Stimulated activated CD8-positive, alpha-beta memory T cell treated with anti-CD3 and anti-CD28 coated beads, Interleukin-12 subunit alpha, Interleukin-12 subunit beta, amount 100 ng/mL, for 24 hours (primary cell): Measurements from ENCODE around the gene MCM9.
"Not testable (repeated sequence)": the region's sequence is repeated elsewhere in the genome, so short reads cannot be mapped to it uniquely, and the experiment has no call there.

ENCODE experiments used
- DNase-seq: peaks from one replicate; pipeline ENCODE4 v3.0.0-alpha.2; 2020; ENCODE audit errors: extremely low read depth

MCM9 gene

GRCh38 chr6:118893807-118894424 lies 41.0 kb downstream of the MCM9 start, which contains the start of gene ASF1A:
Gene ASF1A, plus strand, starts transcription at chr6:118894152. Its CDS starts 262 bp downstream, at chr6:118894414.
- peak; percentile 81 for DNase-seq

DNA sequence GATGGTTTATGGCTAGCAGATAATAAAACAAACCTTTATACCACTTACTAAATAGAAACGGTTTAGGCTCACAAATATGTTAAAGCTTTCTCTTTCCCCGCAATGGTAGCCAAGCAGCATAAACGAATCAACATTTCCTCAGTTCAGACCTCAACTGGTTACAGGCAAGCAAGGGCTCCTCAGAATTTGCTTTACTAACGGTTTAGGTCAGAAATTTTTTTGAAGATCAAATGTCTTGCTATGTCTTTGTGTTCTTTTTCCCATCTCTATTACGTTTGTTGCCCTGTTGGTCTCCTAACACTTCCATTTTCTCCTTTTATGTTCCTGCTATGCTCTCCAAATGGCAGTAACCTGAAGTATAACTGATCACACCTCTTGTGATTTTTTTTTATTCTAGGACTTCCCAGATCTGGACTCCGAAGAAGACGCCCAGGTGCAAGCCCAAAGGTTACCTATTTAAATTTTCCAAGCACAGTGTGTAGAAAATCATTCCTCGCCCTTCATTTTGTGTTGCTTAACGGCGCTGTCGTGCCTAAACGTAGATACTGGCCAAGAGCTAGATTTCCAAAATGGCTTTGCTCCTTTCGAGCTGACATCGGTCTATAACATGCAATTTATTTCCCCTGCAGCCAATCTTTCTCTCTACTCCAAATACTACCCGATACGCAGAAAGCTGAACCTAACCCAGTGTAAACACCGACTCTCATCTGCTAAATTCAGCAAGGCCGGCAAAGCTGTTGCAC lies 41.7 kb downstream of the MCM9 start:
- DNase-seq = no peak

GRCh38 chr6:118892355-118892991 lies 42.5 kb downstream of the MCM9 start:
- no peak for DNase-seq

DNA sequence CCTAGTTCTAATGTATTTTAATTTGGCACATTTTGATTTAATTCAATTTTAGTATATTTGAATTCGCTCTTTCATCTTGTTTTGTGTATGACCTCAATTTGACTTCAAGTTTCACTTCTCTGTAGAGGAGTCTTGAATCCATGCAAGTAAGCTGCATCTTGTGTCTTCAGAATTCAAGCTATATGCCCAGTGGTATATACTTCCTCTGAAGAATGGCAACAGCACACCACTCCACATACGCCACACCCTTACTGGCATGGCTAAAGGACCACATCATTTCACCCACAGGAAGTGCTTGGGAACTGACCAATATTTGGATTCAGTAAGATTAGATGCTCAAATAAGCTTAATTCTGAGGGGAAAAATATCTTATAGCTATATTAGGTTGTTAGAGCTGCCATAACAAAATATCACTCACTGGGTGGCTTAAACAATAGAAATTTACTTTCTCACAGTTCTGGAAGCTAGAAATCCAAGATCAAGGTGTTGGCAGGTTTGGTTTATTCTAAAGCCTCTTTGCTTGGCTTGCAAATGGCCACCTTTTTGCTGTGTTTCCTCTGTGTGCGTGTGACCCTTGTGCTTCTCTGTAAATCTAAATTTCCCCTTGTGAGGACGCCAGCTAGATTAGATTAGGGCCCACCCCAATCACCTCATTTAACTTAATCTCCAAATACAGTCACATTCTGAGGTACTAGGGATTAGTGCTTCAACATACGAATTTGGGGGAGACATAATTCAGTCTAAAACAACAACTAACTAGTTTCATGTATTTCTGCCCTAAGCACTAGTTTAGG lies 43.8 kb downstream of the MCM9 start:
- DNase-seq = no peak

DNA sequence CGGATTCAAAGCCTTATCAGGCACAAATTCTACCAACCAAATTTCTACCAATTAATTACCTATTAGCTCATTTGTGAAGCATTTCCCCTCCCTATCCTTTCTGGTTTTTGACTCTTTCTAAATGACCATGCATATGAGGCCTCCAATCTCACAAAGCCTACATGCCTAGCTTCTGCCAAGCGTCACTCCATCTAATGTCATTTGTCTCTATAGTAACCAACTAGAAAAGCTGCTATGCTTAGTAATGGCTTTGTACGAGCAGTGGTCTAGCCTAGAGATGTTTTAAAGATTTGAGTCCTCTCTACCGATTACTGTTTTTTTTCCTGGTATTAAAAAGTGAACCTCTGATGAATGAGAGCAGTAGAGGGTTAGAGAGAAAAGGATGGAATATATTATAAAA lies 45.8 kb downstream of the MCM9 start:
- DNase-seq = no peak

- DNase-seq = no peak
Measured at GRCh38 chr6:118886641-118887040, 48.3 kb downstream of the MCM9 start.

- DNase-seq = no peak
Measured at GRCh38 chr6:118882314-118882905, 52.5 kb downstream of the MCM9 start.

DNA sequence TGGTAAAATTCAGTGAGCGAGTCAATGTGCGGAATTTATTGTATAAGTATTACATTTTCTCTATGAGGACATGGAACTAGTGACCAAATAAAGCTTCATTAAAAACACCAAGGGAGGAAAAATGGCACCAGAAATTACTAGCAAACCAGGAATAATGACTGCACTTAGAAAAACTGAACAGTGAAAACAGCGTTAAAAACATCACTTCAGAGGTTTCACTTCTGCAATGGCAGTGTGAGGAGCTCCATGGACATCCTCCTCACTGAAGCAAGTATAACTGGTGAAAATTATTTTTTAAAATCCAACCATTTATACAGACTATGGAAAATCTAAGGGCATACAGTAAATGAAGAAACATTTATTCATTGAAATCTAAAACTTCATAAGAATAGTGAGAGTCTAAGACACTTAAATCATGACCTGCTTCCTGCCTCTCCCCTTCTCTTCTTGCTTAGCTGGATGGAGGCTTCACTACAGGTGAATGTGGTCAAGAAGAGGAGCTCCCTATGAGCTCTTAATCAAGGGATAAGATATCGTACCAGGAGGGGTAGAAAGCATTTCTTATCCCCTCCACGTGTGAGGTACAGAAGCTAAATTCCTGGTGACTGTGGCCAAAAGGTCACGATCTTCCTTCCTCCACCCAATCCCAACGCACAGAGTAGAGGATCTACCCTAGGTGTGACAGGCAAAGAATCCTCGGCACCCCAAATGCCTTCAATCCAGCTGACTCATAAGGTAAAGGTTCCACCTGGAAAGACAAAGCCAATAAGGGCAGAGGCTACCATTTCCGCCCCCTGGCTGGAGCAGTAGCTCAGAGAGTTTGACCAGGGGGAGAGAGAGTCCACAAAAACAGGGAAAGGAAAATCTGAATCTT lies 53.3 kb downstream of the MCM9 start:
- no peak for DNase-seq

- no peak for DNase-seq
Measured at GRCh38 chr6:118877806-118878205, 57.2 kb downstream of the MCM9 start.

GRCh38 chr6:118876814-118877213 lies 58.1 kb downstream of the MCM9 start:
- DNase-seq = no peak

GRCh38 chr6:118876198-118876597 lies 58.8 kb downstream of the MCM9 start:
- no peak for DNase-seq

DNA sequence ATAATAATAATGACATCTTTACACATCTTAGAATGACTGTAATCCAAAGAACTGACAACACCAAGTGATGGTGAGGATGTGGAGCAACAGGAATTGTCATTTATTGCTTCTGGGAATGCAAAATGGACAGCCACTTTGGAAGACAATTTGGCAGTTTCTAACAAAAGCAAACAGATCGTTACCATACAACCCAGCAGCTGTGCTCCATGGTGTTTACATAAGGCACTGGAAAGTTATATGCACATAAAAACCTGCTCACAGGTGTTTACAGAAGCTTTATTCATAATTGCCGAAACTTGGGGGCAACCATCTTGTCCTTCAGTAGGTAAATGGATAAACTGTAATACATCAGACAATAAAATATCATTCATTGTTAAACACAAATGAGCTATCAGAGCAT lies 59.3 kb downstream of the MCM9 start:
- DNase-seq = no peak

GRCh38 chr6:118873239-118873638 lies 61.7 kb downstream of the MCM9 start:
- DNase-seq = no peak

DNA sequence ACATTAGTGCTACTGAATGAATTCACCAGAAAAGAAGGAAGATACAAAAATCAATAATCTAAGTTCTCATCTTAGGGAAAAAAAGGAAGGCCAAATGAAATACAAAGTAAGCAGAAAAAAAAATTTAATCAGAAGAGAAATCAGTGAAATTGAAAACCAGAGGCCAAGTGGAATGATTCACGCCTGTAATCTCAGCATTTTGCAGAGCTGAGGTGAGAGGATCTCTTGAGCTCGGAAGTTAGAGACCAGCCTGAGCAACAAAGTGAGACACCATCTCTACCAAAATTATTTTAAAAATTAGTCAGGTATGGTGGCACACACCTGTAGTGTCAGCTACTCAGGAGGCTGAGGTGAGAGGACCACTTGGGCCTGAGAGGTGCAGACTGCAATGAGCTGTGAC lies 62.2 kb downstream of the MCM9 start:
- no peak for DNase-seq

DNA sequence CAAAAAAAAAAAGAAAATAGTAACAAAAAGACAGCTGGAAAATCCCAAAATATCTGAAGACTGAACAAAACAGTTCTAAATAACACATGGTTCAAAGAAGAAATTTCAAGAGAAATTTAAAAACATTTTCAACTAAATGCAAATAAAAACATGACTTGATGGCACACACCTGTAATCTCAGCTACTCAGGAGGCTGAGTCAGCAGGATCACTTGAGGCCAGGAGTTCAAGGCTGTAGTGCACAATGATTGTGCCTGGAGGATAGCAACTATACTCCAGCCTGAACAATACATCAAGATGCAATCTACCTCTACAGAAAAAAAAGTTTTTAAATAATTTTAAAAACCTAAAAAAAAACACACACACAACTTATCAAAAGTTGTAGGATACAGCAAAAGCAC lies 62.6 kb downstream of the MCM9 start:
- no peak for DNase-seq

- DNase-seq = no peak
Measured at GRCh38 chr6:118871331-118871730, 63.6 kb downstream of the MCM9 start.

GRCh38 chr6:118869894-118870589 lies 64.9 kb downstream of the MCM9 start:
- no peak for DNase-seq

- no peak for DNase-seq
Measured at GRCh38 chr6:118869350-118869749, 65.6 kb downstream of the MCM9 start.

DNA sequence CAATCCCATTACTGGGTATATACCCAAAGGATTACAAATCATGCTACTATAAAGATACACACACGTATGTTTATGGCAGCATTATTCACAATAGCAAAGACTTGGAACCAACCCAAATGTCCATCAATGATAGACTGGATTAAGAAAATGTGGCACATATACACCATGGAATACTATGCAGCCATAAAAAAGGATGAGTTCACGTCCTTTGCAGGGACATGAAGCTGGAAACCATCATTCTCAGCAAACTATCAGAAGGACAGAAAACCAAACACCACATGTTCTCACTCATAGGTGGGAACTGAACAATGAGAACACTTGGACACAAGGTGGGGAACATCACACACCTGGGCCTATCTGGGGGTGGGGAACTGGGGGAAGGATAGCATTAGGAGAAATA lies 66.1 kb downstream of the MCM9 start:
- not testable (repeated sequence) for DNase-seq

- no peak for DNase-seq
Measured at GRCh38 chr6:118867181-118867580, 67.8 kb downstream of the MCM9 start.
